ENCODE results near the gene CD44.

CD44 gene

DNA sequence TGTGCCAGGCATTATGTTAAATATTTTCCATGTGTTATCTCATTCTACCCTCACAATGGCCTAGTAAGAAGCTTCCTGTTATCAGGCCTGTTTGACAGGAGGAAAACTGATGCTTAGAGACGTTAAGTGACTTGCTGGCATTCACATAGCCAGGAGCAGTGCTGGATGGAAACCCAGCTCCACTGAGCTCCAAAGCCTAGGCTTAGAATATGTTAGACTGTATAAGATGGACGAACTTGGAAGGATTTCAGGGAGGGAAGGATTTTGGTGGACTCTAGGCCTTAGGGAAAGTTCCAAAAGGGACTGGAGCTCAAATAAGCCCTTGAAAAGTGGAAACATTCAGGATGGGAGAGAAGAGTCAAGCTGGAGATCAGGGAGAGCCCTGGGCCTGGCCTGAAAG is 2.1 kb downstream of the CD44 start:
- Mint-ChIP-seq H3K4me1 (ENCODE audit: low read depth) (peaks cover 63% of the 10 kb centered on the region), H3K9me3 (no peaks in the 10 kb centered on the region), H3K27ac (peak overlapping the region; percentile 93), H3K4me3 (peak overlapping the region; percentile 83), H3K36me3 (ENCODE audit: low read depth) (peaks cover 67% of the 10 kb centered on the region), H3K27me3 (no peaks in the 10 kb centered on the region)
- no peak for DNase-seq

DNA sequence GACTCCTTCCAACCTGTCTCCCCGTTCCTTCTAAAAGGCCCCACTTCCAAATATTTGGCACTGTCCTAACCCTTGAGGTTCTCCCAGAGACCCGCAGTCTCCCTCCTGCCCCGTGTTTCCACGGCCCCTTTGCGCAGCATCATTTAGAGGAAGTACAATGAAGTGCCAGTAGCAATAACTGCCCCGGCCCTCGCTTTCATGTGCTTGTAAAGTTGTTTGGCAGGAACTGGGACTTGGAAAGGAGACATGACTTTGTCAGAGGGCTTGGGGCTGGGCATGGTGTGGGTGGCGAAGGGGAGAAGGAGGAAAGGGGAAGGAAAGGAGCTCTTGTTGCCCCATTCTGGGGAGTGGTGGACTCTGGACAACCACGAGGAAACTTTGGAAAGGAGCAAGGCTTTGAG is 2.6 kb downstream of the CD44 start:
- Mint-ChIP-seq H3K27me3 (no peaks in the 10 kb centered on the region), H3K4me1 (ENCODE audit: low read depth) (peaks cover 68% of the 10 kb centered on the region), H3K9me3 (peaks cover under 1% of the 10 kb centered on the region), H3K27ac (peak overlapping the region; percentile 93), H3K36me3 (ENCODE audit: low read depth) (peaks cover 71% of the 10 kb centered on the region), H3K4me3 (peak overlapping the region; percentile 83)
- peak; percentile 53 for DNase-seq

DNA sequence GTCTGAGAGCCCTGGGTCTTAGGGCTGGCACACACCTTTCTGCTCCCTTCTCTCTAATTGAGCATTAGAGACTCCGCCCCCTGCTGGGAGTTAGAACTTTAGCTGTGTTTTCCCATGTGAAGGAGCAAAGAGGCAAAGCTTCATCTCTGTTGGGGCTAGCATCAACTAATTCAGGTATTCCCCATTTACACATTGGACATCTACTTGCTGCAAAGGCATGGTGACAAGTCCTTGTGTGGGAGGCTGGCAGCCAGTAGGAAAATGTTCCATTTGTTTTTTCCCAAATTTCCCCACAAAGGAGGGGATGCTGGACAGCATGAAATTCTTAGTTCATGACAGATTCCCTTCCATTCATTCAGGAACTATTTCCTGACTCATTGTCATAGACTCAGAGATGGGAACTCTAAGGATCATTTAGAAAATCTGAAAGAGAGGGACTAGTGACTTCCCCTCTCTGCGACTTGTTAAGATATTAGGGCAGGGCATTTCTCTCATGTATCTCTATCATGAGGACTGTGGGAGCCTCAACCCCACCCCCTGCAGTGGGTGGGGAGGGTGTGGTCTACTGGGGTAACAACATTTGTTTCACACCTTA is 3.6 kb downstream of the CD44 start:
- Mint-ChIP-seq H3K36me3 (ENCODE audit: low read depth) (peaks cover 81% of the 10 kb centered on the region), H3K4me1 (ENCODE audit: low read depth) (peaks cover 71% of the 10 kb centered on the region), H3K4me3 (peak overlapping the region; percentile 83), H3K27me3 (no peaks in the 10 kb centered on the region), H3K27ac (peak overlapping the region; percentile 89), H3K9me3 (peaks cover 6% of the 10 kb centered on the region)
- DNase-seq = no peak

DNA sequence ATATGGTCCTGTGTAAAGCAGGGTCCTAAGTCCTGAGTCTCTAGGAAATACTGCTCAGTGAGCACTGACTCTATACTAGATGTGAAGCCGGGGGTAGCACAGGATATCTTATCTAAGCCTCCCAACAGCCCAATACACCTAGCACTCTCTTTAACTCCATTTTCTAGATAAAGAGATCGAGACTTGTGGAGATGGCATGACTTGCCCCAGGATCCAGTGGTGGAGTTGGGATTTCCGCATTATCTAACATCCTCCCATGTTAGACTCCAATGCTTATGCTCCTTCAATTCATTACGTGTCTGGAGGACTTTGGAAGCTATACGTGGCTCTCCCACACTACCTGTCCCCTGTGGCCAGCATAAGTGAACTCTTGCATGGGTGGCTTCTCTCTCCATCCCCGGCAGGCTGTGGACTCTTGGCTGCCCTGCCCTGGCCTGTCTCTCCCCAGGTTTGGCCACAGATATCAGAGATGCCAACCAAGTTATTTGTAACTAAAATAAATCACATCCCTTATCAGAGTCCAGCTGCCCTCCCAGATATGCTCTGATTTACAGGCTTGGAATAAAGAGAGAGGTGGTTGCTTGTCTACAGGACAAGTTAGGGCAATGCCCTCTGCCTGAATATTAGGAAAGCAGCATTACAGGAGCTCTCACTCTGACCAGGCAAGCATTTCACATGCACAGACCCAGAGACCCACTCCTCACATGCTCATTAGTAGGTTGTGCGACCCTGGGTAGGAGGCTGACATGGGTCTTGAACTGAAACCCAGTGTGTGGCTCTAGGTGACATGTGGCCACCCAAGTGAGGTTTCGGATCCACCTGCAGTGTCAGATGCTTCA is 4.5 kb downstream of the CD44 start:
- no peak for DNase-seq
- Mint-ChIP-seq H3K36me3 (ENCODE audit: low read depth) (peaks cover 91% of the 10 kb centered on the region), H3K4me3 (peak overlapping the region; percentile 83), H3K9me3 (peaks cover 9% of the 10 kb centered on the region), H3K27ac (peak overlapping the region; percentile 98), H3K27me3 (no peaks in the 10 kb centered on the region), H3K4me1 (ENCODE audit: low read depth) (peaks cover 68% of the 10 kb centered on the region)

DNA sequence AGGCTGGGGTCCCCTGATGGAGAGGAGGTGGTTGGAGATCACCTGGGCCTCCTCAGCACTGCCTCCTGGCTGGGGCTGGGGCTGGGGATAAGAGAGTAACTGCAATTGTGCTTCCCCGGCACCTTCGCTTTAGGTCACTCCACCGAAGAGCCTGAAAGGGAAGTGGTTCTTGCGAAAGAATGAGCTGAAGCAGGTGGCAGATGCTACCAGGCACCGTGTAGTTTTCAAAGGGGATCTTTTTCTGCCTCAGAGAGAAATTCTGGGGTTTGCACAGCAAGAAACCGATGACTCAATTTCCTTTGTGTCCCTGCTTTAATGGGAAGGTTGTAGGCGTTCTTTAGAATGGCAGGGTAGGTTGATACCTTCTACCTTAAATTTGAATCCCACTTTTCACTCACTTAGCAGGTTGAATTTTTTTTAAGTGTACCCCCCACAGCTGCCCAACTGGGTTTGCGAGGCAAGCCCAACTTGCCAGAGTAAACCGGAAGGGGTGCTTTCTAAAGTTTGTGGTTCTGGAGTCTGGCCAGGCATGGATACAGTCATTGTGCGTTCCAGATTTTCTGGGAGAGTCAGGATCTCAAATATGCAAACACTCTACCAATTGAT is 5.3 kb downstream of the CD44 start:
- Mint-ChIP-seq H3K36me3 (ENCODE audit: low read depth) (peaks cover 94% of the 10 kb centered on the region), H3K4me3 (peak overlapping the region; percentile 83), H3K27me3 (no peaks in the 10 kb centered on the region), H3K4me1 (ENCODE audit: low read depth) (peaks cover 73% of the 10 kb centered on the region), H3K9me3 (peaks cover 9% of the 10 kb centered on the region), H3K27ac (peak overlapping the region; percentile 98)
- peak; percentile 75 for DNase-seq

DNA sequence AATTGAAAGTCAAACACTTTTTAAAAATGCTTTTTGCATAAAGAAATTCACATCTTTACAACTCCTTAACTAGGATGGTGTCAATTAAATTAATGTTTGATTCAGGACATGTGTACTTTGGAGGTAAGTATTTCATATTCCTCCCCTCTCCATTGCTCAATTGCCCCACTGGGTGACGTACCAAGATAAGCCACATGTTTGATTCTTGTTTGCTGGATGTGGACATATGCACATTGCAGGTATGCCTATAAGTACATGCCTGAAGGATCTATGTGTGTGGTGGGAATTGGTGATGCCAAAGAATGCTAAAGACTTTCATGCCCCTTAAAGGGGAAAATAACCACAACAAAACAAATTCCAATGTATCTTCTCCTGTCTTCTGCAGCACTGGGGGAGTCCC is 5.8 kb downstream of the CD44 start:
- peaks cover 9% of the 10 kb centered on the region for H3K9me3 Mint-ChIP-seq
- H3K4me1 Mint-ChIP-seq (ENCODE audit: low read depth) = peaks cover 78% of the 10 kb centered on the region
- H3K36me3 Mint-ChIP-seq (ENCODE audit: low read depth) = peaks cover 94% of the 10 kb centered on the region
- DNase-seq = no peak
- H3K27me3 Mint-ChIP-seq = no peaks in the 10 kb centered on the region
- peak overlapping the region; percentile 83 for H3K4me3 Mint-ChIP-seq
- peak overlapping the region; percentile 98 for H3K27ac Mint-ChIP-seq

DNA sequence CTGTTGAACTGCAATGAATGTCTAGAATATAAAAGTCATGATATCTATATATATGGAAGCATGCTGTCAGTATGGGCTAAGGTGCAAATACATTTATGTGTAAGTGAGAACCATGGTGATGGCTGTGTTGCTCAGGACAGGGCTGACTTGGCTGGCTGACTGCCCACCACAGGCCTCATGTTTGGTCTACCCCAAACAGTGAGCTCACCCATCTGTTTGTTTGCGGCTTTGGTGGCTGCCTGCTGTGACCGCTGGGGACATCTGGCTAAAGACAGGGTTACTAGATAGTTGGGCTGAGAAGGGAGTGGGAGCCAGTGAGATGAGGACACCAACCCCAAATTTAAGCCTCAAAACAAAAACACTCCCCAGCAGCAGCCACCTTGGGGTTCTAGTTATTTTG is 6.3 kb downstream of the CD44 start:
- Mint-ChIP-seq H3K4me3 (peak overlapping the region; percentile 83), H3K27ac (peak overlapping the region; percentile 98), H3K9me3 (peaks cover 9% of the 10 kb centered on the region), H3K36me3 (ENCODE audit: low read depth) (peaks cover 94% of the 10 kb centered on the region), H3K27me3 (no peaks in the 10 kb centered on the region), H3K4me1 (ENCODE audit: low read depth) (peaks cover 83% of the 10 kb centered on the region)
- DNase-seq = peak; percentile 68

DNA sequence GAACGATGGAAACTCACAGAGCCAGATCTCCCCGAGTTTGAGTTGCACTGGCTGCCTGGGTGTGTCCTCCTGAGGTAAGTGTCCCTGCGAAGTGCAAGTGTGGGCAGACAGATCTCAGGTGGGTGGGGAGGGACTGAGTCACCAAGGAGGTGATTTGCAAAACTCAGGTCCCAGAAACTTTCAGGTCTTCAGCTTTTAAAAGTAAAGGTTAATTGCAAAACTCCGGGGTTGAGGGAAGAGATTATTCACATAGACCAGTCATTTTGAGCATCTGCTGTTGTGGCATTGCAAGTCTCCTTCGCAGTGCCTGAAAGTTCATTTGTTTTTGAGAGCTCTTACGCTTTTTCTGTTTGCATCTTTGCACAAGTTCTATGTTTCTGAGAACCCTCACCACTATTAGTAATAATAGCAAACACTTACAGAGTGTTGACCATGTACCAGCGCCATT is 7.1 kb downstream of the CD44 start:
- H3K4me1 Mint-ChIP-seq (ENCODE audit: low read depth) = peaks cover 91% of the 10 kb centered on the region
- H3K27me3 Mint-ChIP-seq = no peaks in the 10 kb centered on the region
- H3K36me3 Mint-ChIP-seq (ENCODE audit: low read depth) = peaks cover 94% of the 10 kb centered on the region
- peak overlapping the region; percentile 98 for H3K27ac Mint-ChIP-seq
- DNase-seq = peak; percentile 82
- peaks cover 9% of the 10 kb centered on the region for H3K9me3 Mint-ChIP-seq
- H3K4me3 Mint-ChIP-seq = peak overlapping the region; percentile 83

DNA sequence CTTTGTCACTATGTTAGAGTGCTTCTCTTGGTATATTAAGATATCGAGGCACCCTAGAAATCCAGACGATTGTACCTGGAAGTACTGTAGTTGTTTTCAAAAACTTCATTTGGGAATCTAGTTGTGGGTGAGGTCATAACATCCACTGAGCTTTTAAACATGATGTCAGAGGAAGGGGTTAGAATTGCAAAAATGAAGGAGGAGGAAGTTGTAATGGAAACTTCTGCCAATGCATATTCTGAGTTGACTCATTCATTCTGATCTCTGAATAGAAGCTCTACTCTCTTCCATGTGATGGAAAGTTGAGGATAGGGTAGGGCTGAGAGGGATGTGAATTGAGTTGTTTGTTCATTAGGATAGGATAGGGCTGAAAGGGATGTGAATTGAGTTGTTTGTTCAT is 7.7 kb downstream of the CD44 start:
- Mint-ChIP-seq H3K27me3 (no peaks in the 10 kb centered on the region), H3K36me3 (ENCODE audit: low read depth) (peaks cover 94% of the 10 kb centered on the region), H3K27ac (peak overlapping the region; percentile 98), H3K4me1 (ENCODE audit: low read depth) (peaks cover 94% of the 10 kb centered on the region), H3K4me3 (peak overlapping the region; percentile 83), H3K9me3 (peaks cover 9% of the 10 kb centered on the region)
- no peak for DNase-seq

DNA sequence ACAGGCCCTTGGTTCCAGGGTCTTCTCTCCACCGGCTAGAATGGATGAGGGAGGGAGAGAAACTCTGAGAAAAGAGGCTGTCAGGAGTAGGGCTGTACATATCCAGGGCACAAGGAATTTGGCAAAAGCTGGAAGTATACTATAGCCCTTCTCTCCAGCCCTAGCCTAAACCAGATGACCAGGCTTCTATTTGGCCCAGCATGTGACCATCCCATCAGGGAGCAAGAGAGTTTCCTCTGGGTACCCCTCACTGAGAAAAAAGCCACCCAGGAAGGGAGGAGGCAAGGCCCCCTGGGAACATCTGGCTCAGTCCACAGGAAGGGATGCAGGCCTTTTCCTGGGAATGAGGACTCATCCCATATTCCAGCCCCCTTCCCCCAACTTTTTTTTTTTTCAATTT is 8.3 kb downstream of the CD44 start:
- Mint-ChIP-seq H3K4me1 (ENCODE audit: low read depth) (peaks cover 96% of the 10 kb centered on the region), H3K27ac (peak overlapping the region; percentile 98), H3K9me3 (peaks cover 9% of the 10 kb centered on the region), H3K4me3 (peak overlapping the region; percentile 83), H3K36me3 (ENCODE audit: low read depth) (peaks cover 94% of the 10 kb centered on the region), H3K27me3 (no peaks in the 10 kb centered on the region)
- DNase-seq = no peak

DNA sequence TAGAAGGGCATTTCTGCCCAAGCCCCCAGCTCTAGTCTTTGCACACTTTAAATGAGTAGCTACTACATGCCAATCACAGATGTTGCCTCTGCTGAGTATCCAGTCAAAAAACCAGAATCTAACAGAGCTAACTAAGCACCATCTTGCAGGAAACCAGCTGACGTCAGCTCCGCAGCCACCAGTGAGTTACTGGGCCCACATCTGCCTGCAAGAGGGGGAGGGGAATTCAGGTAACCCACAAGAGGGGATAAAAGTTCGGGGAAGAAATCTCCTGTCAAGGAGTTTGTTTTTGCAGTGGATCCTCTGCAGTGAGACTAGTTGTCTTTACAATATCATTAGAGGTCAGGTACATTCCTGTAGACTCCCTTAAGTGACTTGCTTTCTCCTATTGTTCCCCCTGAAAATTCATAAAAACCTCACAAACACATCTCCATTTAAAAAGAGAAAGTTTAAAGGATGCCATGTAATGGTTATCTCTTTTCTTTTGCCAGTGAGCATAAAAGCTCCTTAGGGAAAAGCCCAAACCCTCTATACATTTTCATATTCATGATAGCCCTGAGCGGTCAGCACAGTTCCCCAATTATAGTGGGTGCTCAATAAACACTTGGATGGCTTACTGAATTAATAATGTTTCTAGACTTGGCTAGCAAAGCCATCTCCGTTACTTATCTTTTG is 9.3 kb downstream of the CD44 start:
- Mint-ChIP-seq H3K27ac (peak overlapping the region; percentile 98), H3K9me3 (peaks cover 9% of the 10 kb centered on the region), H3K36me3 (ENCODE audit: low read depth) (peaks cover 98% of the 10 kb centered on the region), H3K4me1 (ENCODE audit: low read depth) (peaks cover 98% of the 10 kb centered on the region), H3K27me3 (no peaks in the 10 kb centered on the region), H3K4me3 (peak overlapping the region; percentile 83)
- DNase-seq = no peak

DNA sequence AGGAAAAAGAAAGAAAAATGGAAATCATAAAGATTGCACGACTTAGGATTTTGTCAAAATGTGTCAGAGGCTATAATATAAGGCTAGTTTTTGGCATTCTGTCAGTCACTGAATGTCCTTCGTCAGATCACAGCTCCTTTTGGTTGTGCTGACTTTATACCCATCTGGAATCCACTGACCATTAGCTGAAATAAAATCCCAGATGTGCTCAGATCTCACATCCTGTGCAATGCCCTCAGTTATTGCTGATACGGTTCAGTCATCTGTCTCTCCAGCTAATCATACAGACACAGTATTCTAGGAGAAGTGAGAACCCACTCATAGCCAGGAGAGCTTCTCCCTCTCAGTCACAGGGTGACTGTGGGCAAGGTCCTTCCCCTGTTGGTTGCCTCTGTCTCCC is 11.5 kb downstream of the CD44 start:
- Mint-ChIP-seq H3K4me1 (ENCODE audit: low read depth) (peaks cover 98% of the 10 kb centered on the region), H3K36me3 (ENCODE audit: low read depth) (peaks cover 99% of the 10 kb centered on the region), H3K27me3 (no peaks in the 10 kb centered on the region), H3K9me3 (peaks cover 15% of the 10 kb centered on the region), H3K27ac (peak overlapping the region; percentile 98), H3K4me3 (peak overlapping the region; percentile 18)
- DNase-seq = no peak

DNA sequence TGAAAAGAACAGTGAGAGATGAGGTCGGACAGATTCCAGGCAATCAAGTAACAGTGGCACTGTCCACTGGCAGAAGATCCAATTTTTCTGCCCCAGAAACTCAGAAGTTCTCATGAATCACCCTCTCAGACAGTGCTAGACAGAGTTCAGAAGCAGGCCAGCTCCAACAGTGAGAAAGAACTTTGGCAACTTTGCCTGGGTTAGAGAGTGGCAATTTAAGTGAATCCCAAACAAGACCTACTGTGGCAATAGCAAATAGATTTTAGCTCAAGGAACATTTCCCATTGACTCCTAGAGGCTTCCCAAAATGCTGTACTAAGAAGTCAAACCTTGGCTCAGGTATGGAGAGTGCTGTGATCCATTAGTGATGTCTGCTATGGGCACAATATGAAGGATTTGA is 12.3 kb downstream of the CD44 start:
- no peak for DNase-seq
- peaks cover 98% of the 10 kb centered on the region for H3K4me1 Mint-ChIP-seq (ENCODE audit: low read depth)
- H3K36me3 Mint-ChIP-seq (ENCODE audit: low read depth) = peaks cover 100% of the 10 kb centered on the region
- peaks cover 15% of the 10 kb centered on the region for H3K9me3 Mint-ChIP-seq
- peak overlapping the region; percentile 98 for H3K27ac Mint-ChIP-seq
- H3K27me3 Mint-ChIP-seq = no peaks in the 10 kb centered on the region
- H3K4me3 Mint-ChIP-seq = peak overlapping the region; percentile 18

DNA sequence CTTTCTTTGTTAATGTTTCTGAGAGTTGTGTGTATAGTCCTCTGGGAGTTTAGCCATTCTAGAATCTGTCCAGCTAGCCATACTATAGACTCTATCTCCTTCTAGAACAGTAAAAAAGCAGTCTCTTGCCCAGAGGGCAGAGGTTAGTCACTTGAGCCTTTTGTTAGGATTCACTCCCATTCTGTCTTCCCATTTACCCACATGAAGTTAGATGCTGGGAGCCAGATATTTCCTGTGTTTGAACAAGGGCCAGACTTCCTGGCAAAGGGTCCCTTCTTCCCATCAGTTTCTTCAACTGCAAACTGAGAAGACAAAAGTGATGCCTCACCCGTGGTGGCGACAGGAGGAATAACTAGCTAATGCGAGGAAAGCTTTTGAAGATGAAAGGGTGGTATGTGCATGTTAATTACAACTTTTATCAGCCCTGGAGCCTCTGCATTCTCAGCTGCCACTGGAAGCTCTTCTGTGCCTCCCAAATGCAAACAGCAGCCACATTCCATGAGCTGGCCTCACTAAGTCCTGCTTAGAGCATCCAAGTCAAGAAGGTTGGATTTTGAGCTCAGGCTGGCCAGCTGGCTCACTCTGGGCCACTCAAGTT is 12.8 kb downstream of the CD44 start:
- Mint-ChIP-seq H3K9me3 (peaks cover 12% of the 10 kb centered on the region), H3K27ac (peak overlapping the region; percentile 98), H3K27me3 (no peaks in the 10 kb centered on the region), H3K36me3 (ENCODE audit: low read depth) (peaks cover 100% of the 10 kb centered on the region), H3K4me3 (peak overlapping the region; percentile 3), H3K4me1 (ENCODE audit: low read depth) (peaks cover 98% of the 10 kb centered on the region)
- no peak for DNase-seq

All from activated T-cell treated with anti-CD3 and anti-CD28 coated beads, Interleukin-2, amount 50 U/mL, for 24 hours (primary cell).